ENCODE data around the gene NRBF2. TPM values are rescaled to one million over a fixed set of nuclear protein-coding genes. Genes with fewer than 3 reads are reported as not detected.

The NRBF2 gene
- total RNA-seq, 4 donors from 2014 or later, result 16.8 to 21.6 (median 19.1) TPM

DNA sequence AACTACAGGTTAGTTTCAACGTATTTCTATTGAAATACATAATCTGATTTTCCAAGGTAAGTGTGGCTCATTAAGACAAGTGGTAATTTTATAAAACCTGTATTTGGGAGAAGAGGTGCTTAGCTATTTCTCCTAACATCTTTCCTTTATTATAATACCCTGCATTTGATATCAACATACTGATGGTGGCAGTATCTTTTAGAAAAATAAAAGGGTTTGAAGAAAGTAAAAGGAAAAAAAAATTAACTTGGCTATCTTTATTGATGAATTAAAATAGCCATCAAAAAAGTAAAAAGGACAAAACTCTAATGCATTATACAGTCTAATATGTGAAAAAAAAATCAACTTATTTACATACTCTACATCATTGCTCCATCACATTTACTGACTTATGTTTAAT lies 68.0 kb downstream of the NRBF2 start:
- TF ChIP-seq, protein P1, sequence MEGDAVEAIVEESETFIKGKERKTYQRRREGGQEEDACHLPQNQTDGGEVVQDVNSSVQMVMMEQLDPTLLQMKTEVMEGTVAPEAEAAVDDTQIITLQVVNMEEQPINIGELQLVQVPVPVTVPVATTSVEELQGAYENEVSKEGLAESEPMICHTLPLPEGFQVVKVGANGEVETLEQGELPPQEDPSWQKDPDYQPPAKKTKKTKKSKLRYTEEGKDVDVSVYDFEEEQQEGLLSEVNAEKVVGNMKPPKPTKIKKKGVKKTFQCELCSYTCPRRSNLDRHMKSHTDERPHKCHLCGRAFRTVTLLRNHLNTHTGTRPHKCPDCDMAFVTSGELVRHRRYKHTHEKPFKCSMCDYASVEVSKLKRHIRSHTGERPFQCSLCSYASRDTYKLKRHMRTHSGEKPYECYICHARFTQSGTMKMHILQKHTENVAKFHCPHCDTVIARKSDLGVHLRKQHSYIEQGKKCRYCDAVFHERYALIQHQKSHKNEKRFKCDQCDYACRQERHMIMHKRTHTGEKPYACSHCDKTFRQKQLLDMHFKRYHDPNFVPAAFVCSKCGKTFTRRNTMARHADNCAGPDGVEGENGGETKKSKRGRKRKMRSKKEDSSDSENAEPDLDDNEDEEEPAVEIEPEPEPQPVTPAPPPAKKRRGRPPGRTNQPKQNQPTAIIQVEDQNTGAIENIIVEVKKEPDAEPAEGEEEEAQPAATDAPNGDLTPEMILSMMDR (IDR thresholded peaks at IDR 0.05), result no peak

More for the DNA sequence above, 68.0 kb downstream of the NRBF2 start:
- DNase-seq (ENCODE audit: low spot score), result no peak
- no peak for ATAC-seq (ENCODE audit: low FRiP score)

Small RNAs within 50 kb of the gene (small RNA-seq; reads per million reads assigned to genes)
- gene RNU6-543P, result not detected
